HG02763 (cell line): ENCODE results near the gene SPON1.
"Not testable (repeated sequence)": the region's sequence is repeated elsewhere in the genome, so short reads cannot be mapped to it uniquely, and the experiment has no call there.

Experiments used
- ATAC-seq: cut with Tn5 transposase; IDR thresholded peaks from one replicate; pipeline ENCODE4 v1.9.1; 2021; ENCODE audit warnings: mild to moderate bottlenecking, moderate library complexity; ENCODE audit not compliant: unreplicated experiment

Gene SPON1

DNA sequence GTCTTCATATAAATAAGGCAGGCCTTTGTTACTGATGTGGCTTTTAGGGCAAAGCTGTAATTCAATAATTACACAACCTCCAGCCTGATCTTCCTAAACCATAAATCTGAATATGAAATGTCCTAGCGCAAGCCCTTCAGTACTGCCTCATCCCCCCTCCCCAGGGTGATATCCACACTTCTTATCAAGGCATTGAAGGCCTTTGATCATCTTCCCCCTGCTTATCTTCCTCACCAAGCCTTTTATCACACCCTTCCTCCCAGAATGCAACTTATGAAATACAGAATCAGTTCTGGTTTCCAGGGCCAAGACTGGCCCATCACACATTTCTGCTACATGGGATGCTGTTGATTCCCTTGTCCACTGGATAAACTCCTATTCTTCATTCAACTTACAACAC lies 12.1 kb downstream of the SPON1 start:
- ATAC-seq = no peak

DNA sequence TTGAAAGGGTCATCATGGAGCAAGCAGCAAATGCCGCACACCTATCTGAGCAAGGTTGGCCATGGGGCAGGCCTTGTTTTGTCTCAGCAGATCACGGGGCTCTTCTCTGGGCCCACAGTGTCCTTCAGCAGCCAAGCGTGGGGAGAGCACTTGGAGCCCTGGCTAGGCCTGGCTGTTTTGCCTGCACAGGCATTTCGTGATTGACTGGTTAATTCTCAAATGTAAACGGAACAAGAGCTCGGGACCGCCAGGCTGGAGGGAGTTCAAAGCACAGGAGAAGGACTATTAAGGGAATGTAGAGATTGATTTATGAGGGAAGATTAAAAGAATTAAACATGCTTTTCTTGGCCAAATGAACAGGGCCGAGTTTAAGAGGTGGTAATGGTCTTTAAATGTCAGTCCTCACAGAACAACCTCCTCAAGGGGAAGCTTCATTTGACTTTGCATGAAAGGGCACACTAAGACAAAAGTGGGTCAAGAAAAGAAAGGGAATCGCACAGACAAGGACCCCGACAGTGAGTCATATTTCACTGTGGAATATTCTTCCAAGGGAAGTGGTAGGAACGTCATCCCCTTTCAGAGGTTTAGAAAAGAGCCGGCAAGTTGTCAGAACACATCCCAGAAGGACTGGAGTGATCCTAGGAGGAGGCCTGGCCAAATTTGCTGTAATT lies 20.7 kb downstream of the SPON1 start:
- ATAC-seq = no peak

DNA sequence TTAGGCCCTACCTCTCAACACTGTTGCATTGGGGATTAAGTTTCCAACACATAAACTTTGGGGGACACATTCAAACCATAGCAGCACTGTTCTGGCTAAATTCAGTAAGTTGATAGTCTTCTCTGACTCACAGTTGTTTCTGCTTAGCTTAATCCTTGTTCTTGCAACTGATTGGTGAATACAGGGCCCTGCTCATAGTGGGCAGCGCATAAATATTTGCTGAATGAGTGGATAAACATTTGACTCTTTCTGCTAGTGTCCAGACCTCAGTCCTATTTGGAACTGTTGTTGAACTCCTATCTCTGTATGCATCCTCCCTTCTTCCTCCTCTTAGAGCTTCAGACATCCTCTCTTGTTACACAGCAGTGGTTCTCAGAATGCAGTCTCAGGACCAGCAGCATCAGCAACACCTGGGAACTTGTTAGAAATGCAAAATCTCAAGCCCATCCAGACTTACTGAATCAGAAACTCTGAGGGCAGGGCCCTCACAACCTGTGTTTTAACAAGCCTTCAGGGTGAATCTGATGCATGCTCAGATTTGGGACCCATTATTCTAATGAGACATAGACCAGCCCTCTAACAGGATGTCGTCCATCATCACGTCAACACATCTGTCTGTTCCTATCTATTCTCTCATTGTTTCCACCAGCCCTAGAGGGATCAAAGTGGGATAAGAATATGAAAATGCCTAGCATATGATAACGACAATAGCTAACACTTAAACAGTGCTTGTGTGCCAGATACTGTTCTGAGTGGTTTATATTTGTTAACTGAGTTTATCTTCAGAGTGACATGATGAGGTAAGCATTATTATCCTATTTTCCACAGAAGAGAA lies 22.3 kb downstream of the SPON1 start:
- ATAC-seq = no peak

DNA sequence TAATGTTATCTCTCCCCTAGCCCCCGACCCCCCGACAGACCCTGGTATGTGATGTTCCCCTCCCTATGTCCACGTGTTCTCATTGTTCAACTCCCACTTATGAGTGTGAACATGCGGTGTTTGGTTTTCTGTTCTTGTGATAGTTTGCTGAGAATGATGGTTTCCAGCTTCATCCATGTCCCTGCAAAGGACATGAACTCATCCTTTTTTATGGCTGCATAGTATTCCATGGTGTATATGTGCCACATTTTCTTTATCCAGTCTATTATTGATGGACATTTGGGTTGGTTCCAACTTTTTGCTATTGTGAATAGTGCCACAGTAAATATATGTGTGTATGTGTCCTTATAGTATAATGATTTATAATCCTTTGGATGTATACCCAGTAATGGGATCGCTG lies 24.2 kb downstream of the SPON1 start:
- ATAC-seq = not testable (repeated sequence)

- not testable (repeated sequence) for ATAC-seq
Measured at GRCh38 chr11:13992158-13992856, 29.8 kb downstream of the SPON1 start.

GRCh38 chr11:13993096-13993765 lies 30.7 kb downstream of the SPON1 start:
- ATAC-seq = no peak

- ATAC-seq = no peak
Measured at GRCh38 chr11:13997881-13998280, 35.4 kb downstream of the SPON1 start.

DNA sequence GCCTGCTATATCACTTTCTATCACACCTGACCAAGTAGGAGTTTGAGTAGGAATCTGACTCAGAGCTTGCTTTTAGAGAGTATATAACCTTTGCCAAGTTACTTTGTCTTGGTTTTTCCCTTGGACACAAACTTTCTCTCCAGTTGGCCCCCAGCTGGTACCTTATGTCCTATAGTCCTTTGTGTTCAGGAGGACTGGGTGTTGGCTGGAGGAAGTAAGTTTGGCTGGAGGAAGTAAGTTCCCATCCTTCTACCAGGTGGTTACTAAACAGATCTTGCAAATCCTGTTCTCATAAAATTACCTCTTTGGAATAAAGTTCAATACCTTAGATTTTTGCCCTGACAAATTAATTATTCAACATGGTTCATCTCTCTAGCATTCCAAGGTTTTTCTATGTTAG lies 37.2 kb downstream of the SPON1 start:
- ATAC-seq = no peak

- no peak for ATAC-seq
Measured at GRCh38 chr11:14001597-14001996, 39.1 kb downstream of the SPON1 start.

GRCh38 chr11:14007566-14007965 lies 45.0 kb downstream of the SPON1 start:
- no peak for ATAC-seq

- no peak for ATAC-seq
Measured at GRCh38 chr11:14010665-14011064, 48.1 kb downstream of the SPON1 start.

DNA sequence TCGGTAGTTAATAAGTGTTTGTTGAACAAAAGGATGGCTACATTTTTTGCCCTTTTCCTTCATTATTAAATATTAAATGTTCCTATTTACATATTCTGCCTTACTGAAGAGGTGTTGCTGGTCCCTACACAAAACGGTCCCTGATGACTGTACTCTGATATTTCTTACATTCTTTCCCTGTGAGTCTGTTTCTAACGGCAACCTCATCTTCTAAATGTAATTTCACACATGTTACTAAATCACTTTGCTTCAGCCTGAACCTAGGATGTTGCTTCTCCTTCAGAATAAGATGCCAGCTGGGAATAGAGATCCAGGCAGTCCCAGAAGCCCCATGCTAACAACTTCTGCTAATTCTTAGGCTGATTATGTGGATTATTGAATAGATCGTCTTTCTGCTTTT lies 50.3 kb downstream of the SPON1 start:
- ATAC-seq = no peak

DNA sequence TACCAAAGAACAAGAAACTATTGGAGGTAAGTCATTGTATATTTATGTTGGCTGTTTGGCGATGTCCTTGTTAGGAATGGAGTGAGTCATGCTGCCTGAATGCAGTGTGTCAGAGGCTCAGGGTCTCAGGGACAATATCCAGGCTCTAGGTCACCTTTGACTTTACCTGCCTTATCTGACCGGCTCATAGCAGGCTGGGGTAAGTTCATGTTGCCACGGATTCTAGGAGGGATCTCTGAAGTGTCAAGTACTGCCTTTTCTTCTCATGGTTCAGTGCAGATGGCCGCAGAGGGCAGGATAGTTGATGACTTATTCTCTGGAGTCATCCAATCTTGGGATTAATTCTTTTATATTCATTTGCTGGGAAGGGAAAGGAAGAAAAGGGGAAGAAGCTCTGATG lies 53.2 kb downstream of the SPON1 start:
- no peak for ATAC-seq

- no peak for ATAC-seq
Measured at GRCh38 chr11:14018441-14018840, 55.9 kb downstream of the SPON1 start.

DNA sequence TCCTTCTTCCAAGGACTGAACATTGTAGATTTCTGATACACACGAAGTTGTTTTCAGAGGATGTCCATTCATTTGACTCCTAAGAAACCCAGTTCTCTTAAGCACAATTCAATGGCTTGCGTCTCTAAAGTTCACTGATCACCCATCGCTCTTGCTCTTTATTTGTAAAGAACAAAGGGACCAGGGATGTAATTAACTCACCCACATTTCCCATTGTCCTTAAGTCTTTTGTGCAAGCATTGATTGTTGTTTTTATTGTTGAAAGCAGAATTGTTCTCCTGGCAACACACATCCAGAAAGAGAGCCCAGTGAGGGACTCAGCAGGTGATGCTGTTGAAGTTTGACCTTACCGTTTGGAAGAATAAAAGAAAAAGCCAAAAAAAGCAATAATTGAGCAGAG lies 59.2 kb downstream of the SPON1 start:
- no peak for ATAC-seq

DNA sequence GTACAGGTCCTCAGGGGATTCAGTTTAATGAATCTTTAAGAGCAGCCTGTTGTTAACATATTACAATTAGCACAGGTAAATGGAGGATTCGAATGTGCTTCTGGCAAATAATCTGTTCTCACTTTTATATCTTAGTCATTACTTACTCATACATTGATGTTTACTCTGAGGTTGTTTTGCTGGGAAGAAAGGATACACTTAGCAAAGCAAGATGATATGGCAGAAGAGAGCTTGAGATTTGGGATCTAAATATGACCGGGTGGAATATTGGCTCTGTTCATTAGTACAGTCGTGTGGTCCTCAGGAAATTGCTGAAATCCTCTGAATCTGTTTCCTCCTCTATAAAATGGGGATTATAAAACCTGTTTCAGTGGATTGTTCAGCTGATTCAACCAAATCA lies 59.7 kb downstream of the SPON1 start:
- ATAC-seq = no peak

DNA sequence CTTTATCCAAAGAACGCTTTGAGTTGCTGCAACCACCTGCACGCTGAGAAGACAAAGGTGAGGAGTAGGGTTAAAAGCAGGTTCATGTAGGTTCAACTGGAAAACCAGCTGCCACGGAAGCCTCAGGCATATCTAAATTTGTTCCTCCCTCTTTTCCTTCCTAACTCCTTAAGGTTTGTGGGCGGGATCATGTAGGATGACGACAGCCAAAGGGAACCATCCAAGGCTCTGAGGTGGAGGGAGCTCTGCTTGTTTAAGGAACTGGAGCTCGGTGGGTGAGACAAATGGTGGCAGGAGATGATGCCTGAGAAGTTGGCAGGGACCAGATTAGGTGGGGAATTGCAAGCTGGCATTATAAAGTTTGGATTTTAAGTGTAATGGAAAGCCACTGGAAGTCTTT lies 60.3 kb downstream of the SPON1 start:
- no peak for ATAC-seq

DNA sequence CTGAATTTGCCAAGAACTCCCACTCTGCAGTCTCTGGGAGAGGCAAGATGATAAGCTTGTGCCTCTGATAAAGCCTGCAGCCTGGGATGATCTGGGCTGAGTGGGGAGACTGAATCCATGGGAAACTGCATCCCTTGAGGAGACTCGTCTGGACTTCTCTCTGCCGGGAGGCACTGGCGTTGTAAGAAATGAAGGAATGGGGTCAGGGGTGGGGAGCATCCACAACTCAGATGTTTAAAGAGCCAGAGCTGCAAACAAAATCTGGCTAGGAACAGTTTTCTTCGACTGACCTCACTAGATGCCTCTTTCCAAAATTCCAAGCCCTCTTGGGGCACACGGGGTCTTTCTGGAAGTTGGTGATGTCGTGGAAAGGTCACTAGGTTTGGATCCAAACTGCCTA lies 64.4 kb downstream of the SPON1 start:
- no peak for ATAC-seq

DNA sequence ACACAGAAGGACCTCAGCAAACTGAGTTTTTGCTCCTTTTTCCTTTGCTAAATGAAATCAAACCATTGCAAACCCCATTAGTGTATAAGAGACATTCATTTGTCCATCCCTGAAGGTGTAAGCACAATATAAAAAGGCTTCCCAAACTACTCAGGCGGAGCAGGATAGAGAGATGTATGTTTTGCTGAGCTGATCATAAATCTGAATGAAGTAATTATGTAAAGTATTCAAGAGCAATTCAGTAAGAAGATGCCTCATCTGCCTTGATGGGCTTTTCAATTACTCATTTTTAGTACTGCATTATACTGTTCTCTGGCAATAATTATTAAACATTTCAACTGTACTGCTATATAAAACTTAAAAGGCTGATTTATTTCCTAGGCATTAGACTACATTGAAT lies 65.0 kb downstream of the SPON1 start:
- no peak for ATAC-seq

DNA sequence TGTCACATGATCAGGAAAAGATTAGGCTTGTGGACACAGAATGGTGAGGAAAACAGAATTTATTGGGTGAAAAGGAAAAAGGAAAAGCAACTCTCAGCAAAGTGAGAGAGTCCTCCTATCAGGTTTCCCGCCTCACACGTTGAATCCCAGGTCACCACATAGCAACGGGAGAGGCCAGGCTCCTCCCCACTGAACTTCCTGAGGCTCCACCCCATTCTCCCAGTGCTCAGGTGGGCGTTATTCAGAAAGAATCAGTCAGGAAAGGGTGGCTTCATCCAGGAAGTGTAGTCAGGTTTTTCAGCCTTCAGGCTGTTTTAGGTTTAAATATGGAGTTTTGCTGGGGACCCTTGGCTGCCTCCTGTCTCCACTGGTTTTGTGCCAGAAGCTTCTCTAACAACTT lies 66.9 kb downstream of the SPON1 start:
- no peak for ATAC-seq
